Adrenal gland (tissue), 12 donors: ENCODE measurements around the gene STIM2. TPM values are rescaled to one million over a fixed set of nuclear protein-coding genes. Genes with fewer than 3 reads are reported as not detected.

Experiments used
- DNase-seq, 7 donors: peaks; one replicate each; pipeline ENCODE4 v3.0.0-alpha.2; 2019 to 2020
- H3K27ac ChIP-seq, 5 donors: fragments of 200-600 bp; sonication (generic) in 4 of 5; 1 replicate in 3 of 5; 2 replicates in 2 of 5; pipeline versions ENCODE4 v1.5.1 to v1.8.0; 2016 to 2020; ENCODE audit warnings: mild to moderate bottlenecking in 1 of 5
- H3K27me3 ChIP-seq: fragments of 200-600 bp; 2 replicates; pipeline ENCODE4 v1.8.0; 2021
- H3K36me3 ChIP-seq, 2 donors: fragments of 200-600 bp; replicated peaks in 1 of 2; 1 replicate in 1 of 2; 2 replicates in 1 of 2; pipeline versions ENCODE4 v1.5.1 to v1.8.0; 2018 to 2022
- H3K4me1 ChIP-seq, 2 donors: fragments of 200-600 bp; replicated peaks in 1 of 2; 1 replicate in 1 of 2; 2 replicates in 1 of 2; pipeline versions ENCODE4 v1.5.1 to v1.8.0; 2018 to 2021
- H3K4me3 ChIP-seq, 4 donors: fragments of 200-600 bp; sonication (generic) in 3 of 4; one replicate each; pipeline ENCODE4 v1.5.1; 2016 to 2018
- H3K9me3 ChIP-seq, 3 donors: fragments of 200-600 bp; sonication (generic) in 1 of 3; replicated peaks in 1 of 3; 1 replicate in 2 of 3; 2 replicates in 1 of 3; pipeline versions ENCODE4 v1.5.1 to v1.8.0; 2016 to 2021
- CTCF ChIP-seq, 6 experiments: fragments of 450-650 bp in 4 of 6; fragments of 200-600 bp in 2 of 6; sonication (generic) in 1 of 6; IDR thresholded peaks; 1 replicate in 5 of 6; 2 replicates in 1 of 6; pipeline versions ENCODE4 v1.5.1 to v1.8.0; 2016 to 2021; ENCODE audit warnings: antibody characterized with exemption in 6 of 6, mild to moderate bottlenecking in 2 of 6, moderate library complexity in 1 of 6
- POLR2A ChIP-seq, 2 donors: fragments of 450-650 bp; IDR thresholded peaks; one replicate each; pipeline ENCODE4 v1.6.1; 2017; ENCODE audit warnings: antibody characterized with exemption in 2 of 2, mild to moderate bottlenecking in 2 of 2, moderate library complexity in 1 of 2
- WGBS, 4 donors: extraction: QIAGEN DNeasy Blood & Tissue Kit in 2 of 4; methylation state at CpG; one replicate each; pipeline versions ENCODE4 v1.1.5 to v1.1.7; 2013 to 2017; 5-methylcytosine and 5-hydroxymethylcytosine counted together
- intact Hi-C, 2 donors: fragments of 100-400 bp; cut with DNase I; formaldehyde crosslinking; loops; one replicate each; pipeline versions ENCODE4 v1.14.1 to v1.15.0; 2022 to 2023
- polyA plus RNA-seq, 3 donors: library from polyadenylated mRNA; stranded (reverse); fragments of 200-250 nt in 2 of 3; fragments of 350-450 nt in 1 of 3; fragmentation: Illumina TruSeq in 1 of 3; extraction: RNeasy Lipid Tissue Mini Kit (QIAGEN cat#74804) in 1 of 3; gene quantifications; one replicate each; pipeline ENCODE4 v1.2.3, GENCODE V29; 2013 to 2014
- total RNA-seq, 9 donors: library from RNA; depleted of rRNA in 4 of 9; stranded (reverse); fragments of >200 nt in 4 of 9; fragments of 120-200 nt in 1 of 9; fragmentation: NEBNext Ultra II Directional in 1 of 9; extraction: Animal tissue kit (Norgen Biotek cat#: 25700) in 1 of 9; gene quantifications; one replicate each; pipeline versions ENCODE4 v1.1.0 to v1.2.4, GENCODE V29; 2013 to 2023
- donor health status: healthy with polysubstance abuse.
- donor health status: Bipolar disorder and iron deficiency.
- donor health status: DM: yes; HTN: yes; CAD: no.
- donor health status: DM: no; HTN: no; CAD: no.
- donor health status: DM: no; HTN: no; CAD: no.
- donor health status: DM: yes; HTN: yes; CAD: no.

The STIM2 gene
- total and polyA plus RNA-seq, 12 donors: 7.5 to 30.4 (median 14.9) TPM

- Histone ChIP-seq H3K4me3 (no peak overlapping the region), H3K27ac (no peak overlapping the region), H3K36me3 (no peaks in the 10 kb centered on the region), H3K27me3 (no peaks in the 10 kb centered on the region), H3K9me3 (no peaks in the 10 kb centered on the region), H3K4me1 (peaks cover 0 to 3% of the 10 kb centered on the region in 2 donors)
- intact Hi-C loops: no loop called here
- 84 to 98% (median 93%) methylated on average over 1 of the region's 1 CpG for WGBS, 4 donors
- TF ChIP-seq CTCF (IDR thresholded peaks at IDR 0.05) (no peak), POLR2A (IDR thresholded peaks at IDR 0.05) (no peak)
- DNase-seq: no peak
Measured at GRCh38 chr4:26941951-26942350, 81.3 kb downstream of the STIM2 start.

GRCh38 chr4:26942871-26943270, 82.2 kb downstream of the STIM2 start:
- no peaks in the 10 kb centered on the region for H3K27me3 ChIP-seq
- intact Hi-C loops: no loop called here
- no peaks in the 10 kb centered on the region for H3K4me1 ChIP-seq
- no peaks in the 10 kb centered on the region for H3K36me3 ChIP-seq
- H3K9me3 ChIP-seq: no peaks in the 10 kb centered on the region
- TF ChIP-seq POLR2A (IDR thresholded peaks at IDR 0.05) (no peak), CTCF (IDR thresholded peaks at IDR 0.05) (no peak)
- no peak for DNase-seq
- WGBS, 4 donors: 74 to 78% (median 77%) methylated on average over 2 of the region's 2 CpGs
- H3K4me3 ChIP-seq: no peak overlapping the region
- H3K27ac ChIP-seq: no peak overlapping the region

- 74 to 97% (median 80%) methylated on average over 5 of the region's 5 CpGs for WGBS, 4 donors
- H3K9me3 ChIP-seq: no peaks in the 10 kb centered on the region
- no peak overlapping the region for H3K27ac ChIP-seq
- H3K4me3 ChIP-seq: no peak overlapping the region
- no peaks in the 10 kb centered on the region for H3K4me1 ChIP-seq
- H3K36me3 ChIP-seq: no peaks in the 10 kb centered on the region
- no peak for DNase-seq
- intact Hi-C loops: no loop called here
- TF ChIP-seq POLR2A (IDR thresholded peaks at IDR 0.05) (no peak), CTCF (IDR thresholded peaks at IDR 0.05) (no peak)
- H3K27me3 ChIP-seq: no peaks in the 10 kb centered on the region
Measured at GRCh38 chr4:26943391-26943790, 82.8 kb downstream of the STIM2 start.

- H3K36me3 ChIP-seq: no peaks in the 10 kb centered on the region
- no peaks in the 10 kb centered on the region for H3K27me3 ChIP-seq
- WGBS, 4 donors: 94 to 99% (median 97%) methylated on average over 2 of the region's 2 CpGs
- no peak for DNase-seq
- H3K4me1 ChIP-seq: no peaks in the 10 kb centered on the region
- H3K9me3 ChIP-seq: peaks cover 0 to 5% (median 0%) of the 10 kb centered on the region in 3 donors
- TF ChIP-seq CTCF (IDR thresholded peaks at IDR 0.05) (no peak), POLR2A (IDR thresholded peaks at IDR 0.05) (no peak)
- intact Hi-C loops: no loop called here
- H3K27ac ChIP-seq: no peak overlapping the region
- H3K4me3 ChIP-seq: no peak overlapping the region
Measured at GRCh38 chr4:26945794-26946193, 85.2 kb downstream of the STIM2 start.
